ENCODE data around the gene SRR. TPM values are rescaled to one million over a fixed set of nuclear protein-coding genes. Genes with fewer than 3 reads are reported as not detected.

The SRR gene
- polyA plus RNA-seq, 1 donor from 2014 or later: 69.0 TPM

DNA sequence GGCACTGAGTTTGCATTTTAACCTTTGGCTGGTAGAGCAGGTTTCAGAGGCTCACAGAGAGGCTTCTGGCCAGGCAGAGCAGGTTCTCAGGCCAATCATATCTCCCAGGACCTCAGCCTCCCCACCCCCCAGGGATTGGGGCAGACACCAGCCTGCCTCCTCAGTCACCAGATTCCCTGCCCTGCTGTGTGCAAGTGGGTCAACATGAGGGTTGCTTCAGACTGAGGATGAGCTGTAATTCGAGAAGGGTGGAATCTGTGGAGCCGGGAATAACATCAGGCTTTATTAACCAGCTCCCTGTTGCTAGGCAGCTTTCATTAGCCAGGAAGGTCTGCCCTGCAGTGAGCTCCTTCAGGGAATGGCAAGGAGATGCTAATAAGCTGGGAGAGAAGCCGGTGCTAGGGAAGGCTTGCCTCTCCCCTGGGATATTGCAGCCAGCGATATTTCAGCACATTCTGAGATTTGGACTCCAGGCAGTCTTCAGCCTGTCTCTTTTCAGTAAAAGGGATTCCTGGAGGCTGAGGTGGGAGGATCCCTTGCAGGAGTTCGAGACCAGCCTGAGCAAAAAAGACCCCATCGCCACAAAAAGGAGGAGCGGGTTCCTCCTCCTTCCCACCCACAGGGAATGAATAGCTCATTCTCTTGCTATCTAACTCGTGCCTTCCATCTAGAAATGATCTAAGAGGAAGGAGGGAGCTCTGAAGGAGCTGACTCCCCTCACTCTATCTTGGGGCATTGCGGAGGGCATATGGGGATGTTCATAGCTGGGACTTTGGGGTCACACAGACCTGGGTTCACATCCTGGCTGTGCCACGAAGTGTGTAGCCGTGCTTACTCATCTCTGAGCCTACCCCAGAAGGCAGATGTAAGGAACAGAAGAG lies 44.3 kb downstream of the SRR start:
- TF ChIP-seq EP300 (conservative IDR thresholded peaks at IDR 0.05; ENCODE audit: poor library complexity, severe bottlenecking) (peak; percentile 79), MXI1 (conservative IDR thresholded peaks at IDR 0.05; ENCODE audit: poor library complexity, severe bottlenecking) (peak; percentile 41), POLR2AphosphoS5 (IDR thresholded peaks at IDR 0.05) (peak; percentile 72), RAD21 (conservative IDR thresholded peaks at IDR 0.05) (no peak), TAF1 (IDR thresholded peaks at IDR 0.05; ENCODE audit: low read depth) (peak; percentile 85)
- TF ChIP-seq, protein P1, sequence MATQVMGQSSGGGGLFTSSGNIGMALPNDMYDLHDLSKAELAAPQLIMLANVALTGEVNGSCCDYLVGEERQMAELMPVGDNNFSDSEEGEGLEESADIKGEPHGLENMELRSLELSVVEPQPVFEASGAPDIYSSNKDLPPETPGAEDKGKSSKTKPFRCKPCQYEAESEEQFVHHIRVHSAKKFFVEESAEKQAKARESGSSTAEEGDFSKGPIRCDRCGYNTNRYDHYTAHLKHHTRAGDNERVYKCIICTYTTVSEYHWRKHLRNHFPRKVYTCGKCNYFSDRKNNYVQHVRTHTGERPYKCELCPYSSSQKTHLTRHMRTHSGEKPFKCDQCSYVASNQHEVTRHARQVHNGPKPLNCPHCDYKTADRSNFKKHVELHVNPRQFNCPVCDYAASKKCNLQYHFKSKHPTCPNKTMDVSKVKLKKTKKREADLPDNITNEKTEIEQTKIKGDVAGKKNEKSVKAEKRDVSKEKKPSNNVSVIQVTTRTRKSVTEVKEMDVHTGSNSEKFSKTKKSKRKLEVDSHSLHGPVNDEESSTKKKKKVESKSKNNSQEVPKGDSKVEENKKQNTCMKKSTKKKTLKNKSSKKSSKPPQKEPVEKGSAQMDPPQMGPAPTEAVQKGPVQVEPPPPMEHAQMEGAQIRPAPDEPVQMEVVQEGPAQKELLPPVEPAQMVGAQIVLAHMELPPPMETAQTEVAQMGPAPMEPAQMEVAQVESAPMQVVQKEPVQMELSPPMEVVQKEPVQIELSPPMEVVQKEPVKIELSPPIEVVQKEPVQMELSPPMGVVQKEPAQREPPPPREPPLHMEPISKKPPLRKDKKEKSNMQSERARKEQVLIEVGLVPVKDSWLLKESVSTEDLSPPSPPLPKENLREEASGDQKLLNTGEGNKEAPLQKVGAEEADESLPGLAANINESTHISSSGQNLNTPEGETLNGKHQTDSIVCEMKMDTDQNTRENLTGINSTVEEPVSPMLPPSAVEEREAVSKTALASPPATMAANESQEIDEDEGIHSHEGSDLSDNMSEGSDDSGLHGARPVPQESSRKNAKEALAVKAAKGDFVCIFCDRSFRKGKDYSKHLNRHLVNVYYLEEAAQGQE (IDR thresholded peaks at IDR 0.05; ENCODE audit: borderline replicate concordance): peak; percentile 100
- Histone ChIP-seq H3K27me3 (ENCODE audit: insufficient read depth, low read depth, low read length) (no peaks in the 10 kb centered on the region), H3K27ac (ENCODE audit: low read length) (peak overlapping the region; percentile 97), H3K36me3 (ENCODE audit: insufficient read depth, low read length) (no peaks in the 10 kb centered on the region), H3F3A (ENCODE audit: insufficient read depth, low read length, poor library complexity, severe bottlenecking) (no peaks in the 10 kb centered on the region), H3K79me2 (replicated peaks; ENCODE audit: insufficient read depth, low read length) (no peaks in the 10 kb centered on the region), H3K4me3 (ENCODE audit: low read length) (peak overlapping the region; percentile 59), H4K20me1 (ENCODE audit: insufficient read depth) (no peaks in the 10 kb centered on the region), H3K9ac (ENCODE audit: low read length) (peak overlapping the region; percentile 68), H3K4me2 (ENCODE audit: low read length) (peak overlapping the region; percentile 62), H3K9me2 (ENCODE audit: insufficient read depth, low read length) (no peaks in the 10 kb centered on the region), H2AFZ (ENCODE audit: low read depth, low read length) (peak overlapping the region; percentile 17), H3K9me3 (ENCODE audit: low read length) (no peaks in the 10 kb centered on the region)

DNA sequence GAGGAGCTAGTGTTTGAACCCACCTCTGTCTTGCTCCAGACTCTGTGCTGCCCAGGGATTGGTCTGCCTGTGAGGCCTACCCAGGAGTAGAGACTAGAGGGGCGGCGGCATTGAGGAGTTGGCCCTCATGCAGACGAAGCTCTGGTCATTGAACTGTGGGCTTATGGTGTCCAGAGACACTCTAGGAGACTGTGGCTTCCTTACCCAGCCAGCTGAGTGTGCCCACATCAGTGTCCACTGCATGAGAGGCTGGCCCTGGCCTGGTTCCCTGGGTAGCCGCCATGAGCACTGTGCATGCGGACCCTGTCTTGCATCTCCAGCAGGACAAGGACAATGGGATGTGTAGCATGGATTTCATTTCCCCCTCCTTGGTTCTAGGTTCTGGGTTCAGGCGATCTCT lies 47.5 kb downstream of the SRR start:
- no peak overlapping the region for H3K4me3 ChIP-seq (ENCODE audit: low read length)

More for the DNA sequence above, 47.5 kb downstream of the SRR start:
- H3K4me2 ChIP-seq (ENCODE audit: low read length): no peak overlapping the region
- no peaks in the 10 kb centered on the region for H3K9me3 ChIP-seq (ENCODE audit: low read length)
- no peaks in the 10 kb centered on the region for H3K27me3 ChIP-seq (ENCODE audit: insufficient read depth, low read depth, low read length)
- TF ChIP-seq MXI1 (conservative IDR thresholded peaks at IDR 0.05; ENCODE audit: poor library complexity, severe bottlenecking) (no peak), POLR2AphosphoS5 (IDR thresholded peaks at IDR 0.05) (no peak), EP300 (conservative IDR thresholded peaks at IDR 0.05; ENCODE audit: poor library complexity, severe bottlenecking) (no peak), EZH2 (IDR thresholded peaks at IDR 0.05; ENCODE audit: borderline replicate concordance, insufficient read depth, low read length, poor library complexity, severe bottlenecking) (no peak), TAF1 (IDR thresholded peaks at IDR 0.05; ENCODE audit: low read depth) (no peak), RAD21 (conservative IDR thresholded peaks at IDR 0.05) (no peak), SMC3 (conservative IDR thresholded peaks at IDR 0.05; ENCODE audit: poor library complexity) (no peak)
- TF ChIP-seq, protein P2, sequence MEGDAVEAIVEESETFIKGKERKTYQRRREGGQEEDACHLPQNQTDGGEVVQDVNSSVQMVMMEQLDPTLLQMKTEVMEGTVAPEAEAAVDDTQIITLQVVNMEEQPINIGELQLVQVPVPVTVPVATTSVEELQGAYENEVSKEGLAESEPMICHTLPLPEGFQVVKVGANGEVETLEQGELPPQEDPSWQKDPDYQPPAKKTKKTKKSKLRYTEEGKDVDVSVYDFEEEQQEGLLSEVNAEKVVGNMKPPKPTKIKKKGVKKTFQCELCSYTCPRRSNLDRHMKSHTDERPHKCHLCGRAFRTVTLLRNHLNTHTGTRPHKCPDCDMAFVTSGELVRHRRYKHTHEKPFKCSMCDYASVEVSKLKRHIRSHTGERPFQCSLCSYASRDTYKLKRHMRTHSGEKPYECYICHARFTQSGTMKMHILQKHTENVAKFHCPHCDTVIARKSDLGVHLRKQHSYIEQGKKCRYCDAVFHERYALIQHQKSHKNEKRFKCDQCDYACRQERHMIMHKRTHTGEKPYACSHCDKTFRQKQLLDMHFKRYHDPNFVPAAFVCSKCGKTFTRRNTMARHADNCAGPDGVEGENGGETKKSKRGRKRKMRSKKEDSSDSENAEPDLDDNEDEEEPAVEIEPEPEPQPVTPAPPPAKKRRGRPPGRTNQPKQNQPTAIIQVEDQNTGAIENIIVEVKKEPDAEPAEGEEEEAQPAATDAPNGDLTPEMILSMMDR (IDR thresholded peaks at IDR 0.05; ENCODE audit: poor library complexity, severe bottlenecking): no peak
- TF ChIP-seq, protein P1 (IDR thresholded peaks at IDR 0.05; ENCODE audit: borderline replicate concordance): no peak
- no peaks in the 10 kb centered on the region for H3K36me3 ChIP-seq (ENCODE audit: insufficient read depth, low read length)
- H2AFZ ChIP-seq (ENCODE audit: low read depth, low read length): no peak overlapping the region
- no peaks in the 10 kb centered on the region for H3K79me2 ChIP-seq (replicated peaks; ENCODE audit: insufficient read depth, low read length)
- no peak overlapping the region for H3K27ac ChIP-seq (ENCODE audit: low read length)
- H3K9ac ChIP-seq (ENCODE audit: low read length): no peak overlapping the region
- H3F3A ChIP-seq (ENCODE audit: insufficient read depth, low read length, poor library complexity, severe bottlenecking): no peaks in the 10 kb centered on the region
- no peaks in the 10 kb centered on the region for H3K9me2 ChIP-seq (ENCODE audit: insufficient read depth, low read length)
- H4K20me1 ChIP-seq (ENCODE audit: insufficient read depth): no peaks in the 10 kb centered on the region
